A549 (cell line): Measurements from ENCODE around the gene FAXDC2. TPM values are rescaled to one million over a fixed set of nuclear protein-coding genes. Genes with fewer than 3 reads are reported as not detected.

ENCODE experiments used
- ATAC-seq, 2 experiments: fragments of 200-7000 bp in 1 of 2; fragments of >200 bp in 1 of 2; cut with Nextera tagmentation in 1 of 2; cut with Tn5 transposase in 1 of 2; 3 replicates each; pipeline versions ENCODE4 v1.8.0 to v1.9.1; 2018 to 2020; ENCODE audit warnings: mild to moderate bottlenecking in 1 of 2, moderate library complexity in 1 of 2
- CTCF ChIA-PET: fragments of 300-600 bp; sonication (Branson Sonifier 250); formaldehyde crosslinking; extraction: SDS; loops from one replicate; lab custom pipeline; 2021; ENCODE audit warnings: antibody characterized with exemption, inconsistent platforms; lab: Yijun Ruan, JAX
- POLR2A ChIA-PET: fragments of 350-600 bp; formaldehyde crosslinking; extraction: SDS; loops from one replicate; lab custom pipeline; 2021; ENCODE audit warnings: antibody characterized with exemption, inconsistent platforms; lab: Yijun Ruan, JAX
- DNase-seq, 2 experiments: peaks; one replicate each; pipeline versions ENCODE4 v3.0.0 to v3.0.0-alpha.2; 2011 to 2016; ENCODE audit warnings: low read depth in 1 of 2, low spot score in 1 of 2
- FAIRE-seq: peaks from 2 replicates; lab custom pipeline; 2011; peaks lifted over from hg19 to GRCh38; lab: Jason Lieb, UNC
- H3K27ac ChIP-seq, 2 experiments: fragments of >200 bp; sonication (Bioruptor Twin); formaldehyde crosslinking; 3 replicates each; pipeline ENCODE4 v1.5.1; 2016 to 2017
- H3K4me1 ChIP-seq: fragments of >200 bp; sonication (Bioruptor Twin); formaldehyde crosslinking; 3 replicates; pipeline ENCODE4 v1.6.1; 2016
- H3K4me2 ChIP-seq: fragments of >200 bp; sonication (Bioruptor Twin); formaldehyde crosslinking; 3 replicates; pipeline ENCODE4 v1.6.1; 2016
- H3K4me3 ChIP-seq: fragments of >200 bp; sonication (Bioruptor Twin); formaldehyde crosslinking; 3 replicates; pipeline ENCODE4 v1.5.1; 2016
- H3K9me3 ChIP-seq: fragments of >200 bp; sonication (Bioruptor Twin); formaldehyde crosslinking; 3 replicates; pipeline ENCODE4 v1.6.1; 2016
- BCL3 ChIP-seq: fragments of >200 bp; sonication (Bioruptor Twin); formaldehyde crosslinking; IDR thresholded peaks from 3 replicates; pipeline ENCODE4 v1.6.1; 2016
- BHLHE40 ChIP-seq: IDR thresholded peaks from 2 replicates; pipeline ENCODE4 v1.6.1; 2012; ENCODE audit warnings: low read depth, low read length, inconsistent platforms
- CBX2 ChIP-seq: fragments of 200-600 bp; sonication (generic); IDR thresholded peaks from 2 replicates; pipeline ENCODE4 v1.6.1; 2016; ENCODE audit warnings: low read depth, mild to moderate bottlenecking, borderline replicate concordance
- CHD4 ChIP-seq: fragments of 200-600 bp; sonication (generic); IDR thresholded peaks from 2 replicates; pipeline ENCODE4 v1.6.1; 2016; ENCODE audit warnings: antibody characterized with exemption, mild to moderate bottlenecking, borderline replicate concordance
- CTCF ChIP-seq: fragments of >200 bp; sonication (Bioruptor Twin); formaldehyde crosslinking; IDR thresholded peaks from 3 replicates; pipeline ENCODE4 v1.5.1; 2016
- ELK1 ChIP-seq: fragments of 150-350 bp; IDR thresholded peaks from 2 replicates; pipeline ENCODE4 v1.6.1; 2014; ENCODE audit warnings: low read depth, mild to moderate bottlenecking, low read length
- EP300 ChIP-seq, 2 experiments: fragments of >200 bp; sonication (Bioruptor Twin); formaldehyde crosslinking; IDR thresholded peaks; 2 replicates in 1 of 2; 3 replicates in 1 of 2; pipeline ENCODE4 v1.6.1; 2016 to 2017
- HES2 ChIP-seq: fragments of >200 bp; sonication (Bioruptor Twin); formaldehyde crosslinking; IDR thresholded peaks from 2 replicates; pipeline ENCODE4 v1.6.1; 2016
- HMGXB4 ChIP-seq: fragments of 250-450 bp; sonication (Bioruptor Pico); IDR thresholded peaks from 2 replicates; pipeline ENCODE4 v1.5.0; 2021; ENCODE audit warnings: mild to moderate bottlenecking, moderate library complexity, borderline replicate concordance
- HOXB13 ChIP-seq: fragments of 250-450 bp; sonication (Bioruptor Pico); IDR thresholded peaks from 2 replicates; pipeline ENCODE4 v1.5.0; 2020; ENCODE audit warnings: low read depth, mild to moderate bottlenecking, moderate library complexity
- JUNB ChIP-seq: fragments of >200 bp; sonication (Bioruptor Twin); formaldehyde crosslinking; IDR thresholded peaks from 2 replicates; pipeline ENCODE4 v1.6.1; 2016
- KDM5A ChIP-seq: fragments of 200-600 bp; sonication (generic); IDR thresholded peaks from 2 replicates; pipeline ENCODE4 v1.6.1; 2016; ENCODE audit warnings: antibody characterized with exemption, mild to moderate bottlenecking
- REST ChIP-seq: fragments of 200-600 bp; sonication (generic); IDR thresholded peaks from 2 replicates; pipeline ENCODE4 v1.6.1; 2016; ENCODE audit warnings: antibody characterized with exemption, mild to moderate bottlenecking, moderate library complexity
- RNF2 ChIP-seq: fragments of 200-600 bp; sonication (generic); IDR thresholded peaks from 2 replicates; pipeline ENCODE4 v1.6.1; 2016; ENCODE audit warnings: low read depth, mild to moderate bottlenecking, antibody characterized with exemption, moderate library complexity, borderline replicate concordance
- SMC3 ChIP-seq: fragments of >200 bp; sonication (Bioruptor Twin); formaldehyde crosslinking; IDR thresholded peaks from 3 replicates; pipeline ENCODE4 v1.6.1; 2018; ENCODE audit warnings: inconsistent platforms
- TP53 ChIP-seq: fragments of 250-450 bp; sonication (Bioruptor Pico); IDR thresholded peaks from 2 replicates; pipeline ENCODE4 v1.5.0; 2021; ENCODE audit warnings: mild to moderate bottlenecking, moderate library complexity
- ZNF302 ChIP-seq: fragments of 250-450 bp; sonication (Bioruptor Pico); IDR thresholded peaks from 2 replicates; pipeline ENCODE4 v1.9.0; 2021; ENCODE audit warnings: inconsistent platforms, mild to moderate bottlenecking, moderate library complexity
- ZSCAN20 ChIP-seq: fragments of 250-450 bp; sonication (Bioruptor Pico); IDR thresholded peaks from 2 replicates; pipeline ENCODE4 v1.8.0; 2022; ENCODE audit warnings: mild to moderate bottlenecking, moderate library complexity
- WGBS: methylation state at CpG from one replicate; pipeline ENCODE4 v1.1.6; 2017; ENCODE audit errors: missing lambda C conversion rate; 5-methylcytosine and 5-hydroxymethylcytosine counted together
- polyA plus RNA-seq, 4 experiments: library from polyadenylated mRNA; depleted of rRNA in 3 of 4; stranded (reverse); fragments of >200 nt; fragmentation: RNase III in 1 of 4; extraction: RNeasy Plus Mini Kit Qiagen cat#74134 plus additional on column Dnase treatment in 1 of 4; gene quantifications; 2 replicates in 3 of 4; 3 replicates in 1 of 4; pipeline ENCODE4 v1.2.3, GENCODE V29; 2011 to 2017

FAXDC2 gene
- polyA plus RNA-seq, 2 of the 4 experiments (the other 2 are of a cell fraction) = 0.14 to 0.94 TPM

GRCh38 chr5:154830596-154830995, 19.8 kb downstream of the FAXDC2 start:
- DNase-seq = no peak
- POLR2A ChIA-PET = no interaction called here

More at GRCh38 chr5:154830596-154830995, 19.8 kb downstream of the FAXDC2 start:
- ATAC-seq = no peak
- Histone ChIP-seq H3K9me3 (no peaks in the 10 kb centered on the region), H3K4me2 (no peak overlapping the region; the same call in 2 of the 3 replicates), H3K4me1 (peaks cover 37% of the 10 kb centered on the region)
- 85% methylated on average over 4 of the region's 4 CpGs for WGBS
- no peak for TF ChIP-seq SMC3
- no peak for TF ChIP-seq HMGXB4 (CRISPR knock-in tag)
- TF ChIP-seq JUNB = no peak
- no peak for TF ChIP-seq BHLHE40
- no peak for TF ChIP-seq ZNF302
- no peak for TF ChIP-seq EP300 (IDR thresholded peaks at IDR 0.05)
- TF ChIP-seq CTCF = no peak
- TF ChIP-seq REST = no peak
- TF ChIP-seq CBX2 = no peak
- TF ChIP-seq HES2 = no peak
- TF ChIP-seq TP53 (CRISPR knock-in tag) = no peak
- no peak for TF ChIP-seq RNF2
- no peak for TF ChIP-seq KDM5A
- TF ChIP-seq ELK1 = no peak
- TF ChIP-seq BCL3 = no peak
- TF ChIP-seq HOXB13 (CRISPR knock-in tag) = no peak
- no peak for TF ChIP-seq ZSCAN20 (CRISPR knock-in tag)
- TF ChIP-seq CHD4 = no peak
- TF ChIP-seq, all 56 proteins: peak for 0
- FAIRE-seq = no peak
- Histone ChIP-seq H3K27ac (peak overlapping the region; percentile 20 to 46; a peak in 1 of 6 replicates), H3K4me3 (no peak overlapping the region)
- CTCF ChIA-PET = interaction anchor here (1.1 kb wide), 1 partner anchor 27 kb away, joined by 3 read pairs; no protein-coding TSS in a partner anchor
